Ovary (tissue), 3 donors: ENCODE data around the gene TCF25.

Experiments used
- EP300 ChIP-seq: sonication (generic); formaldehyde crosslinking; IDR thresholded peaks from one replicate; pipeline ENCODE4 v1.6.1; 2017; ENCODE audit warnings: antibody characterized with exemption
- TF ChIP-seq, protein P1 (sequence below), 3 donors: fragments of 450-650 bp in 2 of 3; fragments of 200-600 bp in 1 of 3; IDR thresholded peaks; one replicate each; pipeline versions ENCODE4 v1.5.1 to v1.8.0; 2016 to 2022; ENCODE audit warnings: antibody characterized with exemption in 3 of 3, mild to moderate bottlenecking in 1 of 3
- donor health status: DM: no; HTN: no; CAD: no.

DNA sequence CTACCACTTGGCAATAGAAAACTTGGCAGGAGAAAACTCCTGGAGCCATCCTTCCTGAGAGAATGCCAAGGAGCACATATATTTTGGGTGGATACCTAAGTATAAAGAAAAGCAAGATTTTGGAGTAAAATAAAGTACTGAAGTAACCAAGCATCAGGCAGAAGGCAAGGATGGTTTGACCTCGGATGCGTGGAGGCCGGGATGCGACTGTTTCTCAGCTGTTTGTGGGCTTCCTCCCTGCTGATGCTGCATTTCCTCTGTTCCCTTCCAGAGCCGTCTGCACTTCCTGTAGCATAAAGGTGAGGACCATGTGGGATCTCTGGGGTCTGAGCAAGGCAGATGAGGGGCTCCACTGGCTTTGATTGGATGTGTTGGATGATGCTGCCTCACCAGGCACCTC is 5.5 kb upstream of the TCF25 start:
- TF ChIP-seq, protein P1, sequence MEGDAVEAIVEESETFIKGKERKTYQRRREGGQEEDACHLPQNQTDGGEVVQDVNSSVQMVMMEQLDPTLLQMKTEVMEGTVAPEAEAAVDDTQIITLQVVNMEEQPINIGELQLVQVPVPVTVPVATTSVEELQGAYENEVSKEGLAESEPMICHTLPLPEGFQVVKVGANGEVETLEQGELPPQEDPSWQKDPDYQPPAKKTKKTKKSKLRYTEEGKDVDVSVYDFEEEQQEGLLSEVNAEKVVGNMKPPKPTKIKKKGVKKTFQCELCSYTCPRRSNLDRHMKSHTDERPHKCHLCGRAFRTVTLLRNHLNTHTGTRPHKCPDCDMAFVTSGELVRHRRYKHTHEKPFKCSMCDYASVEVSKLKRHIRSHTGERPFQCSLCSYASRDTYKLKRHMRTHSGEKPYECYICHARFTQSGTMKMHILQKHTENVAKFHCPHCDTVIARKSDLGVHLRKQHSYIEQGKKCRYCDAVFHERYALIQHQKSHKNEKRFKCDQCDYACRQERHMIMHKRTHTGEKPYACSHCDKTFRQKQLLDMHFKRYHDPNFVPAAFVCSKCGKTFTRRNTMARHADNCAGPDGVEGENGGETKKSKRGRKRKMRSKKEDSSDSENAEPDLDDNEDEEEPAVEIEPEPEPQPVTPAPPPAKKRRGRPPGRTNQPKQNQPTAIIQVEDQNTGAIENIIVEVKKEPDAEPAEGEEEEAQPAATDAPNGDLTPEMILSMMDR (IDR thresholded peaks at IDR 0.05), result no peak
- TF ChIP-seq EP300, result no peak
